Ovary (tissue), 3 donors: ENCODE data around the gene SLC22A14.

ENCODE experiments used
- EP300 ChIP-seq: sonication (generic); formaldehyde crosslinking; IDR thresholded peaks from one replicate; pipeline ENCODE4 v1.6.1; 2017; ENCODE audit warnings: antibody characterized with exemption
- TF ChIP-seq, protein P1 (sequence below), 3 donors: fragments of 450-650 bp in 2 of 3; fragments of 200-600 bp in 1 of 3; IDR thresholded peaks; one replicate each; pipeline versions ENCODE4 v1.5.1 to v1.8.0; 2016 to 2022; ENCODE audit warnings: antibody characterized with exemption in 3 of 3, mild to moderate bottlenecking in 1 of 3
- donor health status: DM: no; HTN: no; CAD: no.

DNA sequence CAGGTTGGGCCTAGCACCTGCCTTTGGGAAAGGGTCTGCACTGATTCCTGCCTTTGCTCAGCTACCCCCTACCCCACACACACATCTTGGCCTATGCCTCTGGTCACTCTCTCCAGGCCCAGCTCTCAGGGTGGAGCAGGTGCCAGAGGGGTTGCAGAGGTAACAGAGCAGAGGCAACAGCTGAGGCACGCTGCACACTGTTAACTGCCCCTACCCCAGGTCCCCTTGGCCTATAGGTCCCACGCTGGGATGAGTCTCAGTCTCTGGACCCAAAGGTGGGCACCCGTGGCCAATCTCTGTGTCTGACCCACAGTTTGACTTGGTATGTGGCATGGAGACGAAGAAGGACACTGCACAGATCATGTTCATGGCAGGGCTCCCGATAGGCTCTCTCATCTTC, 24.8 kb downstream of the SLC22A14 start:
- TF ChIP-seq, protein P1, sequence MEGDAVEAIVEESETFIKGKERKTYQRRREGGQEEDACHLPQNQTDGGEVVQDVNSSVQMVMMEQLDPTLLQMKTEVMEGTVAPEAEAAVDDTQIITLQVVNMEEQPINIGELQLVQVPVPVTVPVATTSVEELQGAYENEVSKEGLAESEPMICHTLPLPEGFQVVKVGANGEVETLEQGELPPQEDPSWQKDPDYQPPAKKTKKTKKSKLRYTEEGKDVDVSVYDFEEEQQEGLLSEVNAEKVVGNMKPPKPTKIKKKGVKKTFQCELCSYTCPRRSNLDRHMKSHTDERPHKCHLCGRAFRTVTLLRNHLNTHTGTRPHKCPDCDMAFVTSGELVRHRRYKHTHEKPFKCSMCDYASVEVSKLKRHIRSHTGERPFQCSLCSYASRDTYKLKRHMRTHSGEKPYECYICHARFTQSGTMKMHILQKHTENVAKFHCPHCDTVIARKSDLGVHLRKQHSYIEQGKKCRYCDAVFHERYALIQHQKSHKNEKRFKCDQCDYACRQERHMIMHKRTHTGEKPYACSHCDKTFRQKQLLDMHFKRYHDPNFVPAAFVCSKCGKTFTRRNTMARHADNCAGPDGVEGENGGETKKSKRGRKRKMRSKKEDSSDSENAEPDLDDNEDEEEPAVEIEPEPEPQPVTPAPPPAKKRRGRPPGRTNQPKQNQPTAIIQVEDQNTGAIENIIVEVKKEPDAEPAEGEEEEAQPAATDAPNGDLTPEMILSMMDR (IDR thresholded peaks at IDR 0.05), result no peak
- no peak for TF ChIP-seq EP300
